ENCODE data around the gene PPP1R9A. TPM values are rescaled to one million over a fixed set of nuclear protein-coding genes. Genes with fewer than 3 reads are reported as not detected.

The PPP1R9A gene
- total and polyA plus RNA-seq, 2 donors from 2014 or later: 2.6 to 25.7 TPM

GRCh38 chr7:95264363-95264891 is 357.0 kb downstream of the PPP1R9A start:
- H3K9ac ChIP-seq (ENCODE audit: low read length in 3 of 3): no peak overlapping the region

GRCh38 chr7:95265634-95266033 is 358.2 kb downstream of the PPP1R9A start:
- H3K36me3 ChIP-seq (ENCODE audit: control insufficient read depth in 2 of 3, insufficient read depth in 3 of 3, low read length in 3 of 3): no peaks in the 10 kb centered on the region
- no peaks in the 10 kb centered on the region for H3K9me3 ChIP-seq (ENCODE audit: control insufficient read depth in 2 of 3, insufficient read depth in 1 of 3, low read length in 3 of 3)
- H3K27me3 ChIP-seq (ENCODE audit: control insufficient read depth, insufficient read depth, low read length): no peaks in the 10 kb centered on the region
- FAIRE-seq (no peak), DNase-seq (no peak)
- intact Hi-C loops (cut with DNase I): no loop called here
- no peak overlapping the region for H3K9ac ChIP-seq (ENCODE audit: low read length in 3 of 3)
- TF ChIP-seq CTCF (IDR thresholded peaks at IDR 0.05; ENCODE audit: borderline replicate concordance, extremely low read depth, insufficient read depth): no peak
- no peak overlapping the region for H3K4me3 ChIP-seq (ENCODE audit: low read length in 3 of 3)
- H3K27ac ChIP-seq (ENCODE audit: low read depth in 2 of 2, low read length in 2 of 2): no peak overlapping the region
- H3K4me1 ChIP-seq (ENCODE audit: control insufficient read depth in 2 of 3, insufficient read depth in 2 of 3, low read depth in 1 of 3, low read length in 3 of 3): no peaks in the 10 kb centered on the region

More at GRCh38 chr7:95264363-95264891, 357.0 kb downstream of the PPP1R9A start:
- Histone ChIP-seq H3K27me3 (ENCODE audit: control insufficient read depth, insufficient read depth, low read length) (no peaks in the 10 kb centered on the region), H3K4me1 (ENCODE audit: control insufficient read depth in 2 of 3, insufficient read depth in 2 of 3, low read depth in 1 of 3, low read length in 3 of 3) (no peaks in the 10 kb centered on the region), H3K36me3 (ENCODE audit: control insufficient read depth in 2 of 3, insufficient read depth in 3 of 3, low read length in 3 of 3) (no peaks in the 10 kb centered on the region), H3K27ac (ENCODE audit: low read depth in 2 of 2, low read length in 2 of 2) (no peak overlapping the region), H3K9me3 (ENCODE audit: control insufficient read depth in 2 of 3, insufficient read depth in 1 of 3, low read length in 3 of 3) (no peaks in the 10 kb centered on the region), H3K4me3 (ENCODE audit: low read length in 3 of 3) (no peak overlapping the region)
- DNase-seq (no peak), FAIRE-seq (no peak)
- TF ChIP-seq CTCF (IDR thresholded peaks at IDR 0.05; ENCODE audit: borderline replicate concordance, extremely low read depth, insufficient read depth): no peak
- intact Hi-C loops (cut with DNase I): no loop called here

- H3K27ac ChIP-seq (ENCODE audit: low read depth in 2 of 2, low read length in 2 of 2): no peak overlapping the region
- H3K4me1 ChIP-seq (ENCODE audit: control insufficient read depth in 2 of 3, insufficient read depth in 2 of 3, low read depth in 1 of 3, low read length in 3 of 3): no peaks in the 10 kb centered on the region
- intact Hi-C loops (cut with DNase I): no loop called here
- H3K9ac ChIP-seq (ENCODE audit: low read length in 3 of 3): no peak overlapping the region
- FAIRE-seq (no peak), DNase-seq (no peak)
- H3K9me3 ChIP-seq (ENCODE audit: control insufficient read depth in 2 of 3, insufficient read depth in 1 of 3, low read length in 3 of 3): no peaks in the 10 kb centered on the region
- no peaks in the 10 kb centered on the region for H3K27me3 ChIP-seq (ENCODE audit: control insufficient read depth, insufficient read depth, low read length)
- no peak for TF ChIP-seq CTCF (IDR thresholded peaks at IDR 0.05; ENCODE audit: borderline replicate concordance, extremely low read depth, insufficient read depth)
- H3K36me3 ChIP-seq (ENCODE audit: control insufficient read depth in 2 of 3, insufficient read depth in 3 of 3, low read length in 3 of 3): no peaks in the 10 kb centered on the region
- no peak overlapping the region for H3K4me3 ChIP-seq (ENCODE audit: low read length in 3 of 3)
Measured at GRCh38 chr7:95267754-95268153, 360.4 kb downstream of the PPP1R9A start.

- H3K27ac ChIP-seq (ENCODE audit: low read depth in 2 of 2, low read length in 2 of 2): no peak overlapping the region
- no peaks in the 10 kb centered on the region for H3K4me1 ChIP-seq (ENCODE audit: control insufficient read depth in 2 of 3, insufficient read depth in 2 of 3, low read depth in 1 of 3, low read length in 3 of 3)
- H3K4me3 ChIP-seq (ENCODE audit: low read length in 3 of 3): no peak overlapping the region
- intact Hi-C loops (cut with DNase I): no loop called here
- no peak for TF ChIP-seq CTCF (IDR thresholded peaks at IDR 0.05; ENCODE audit: borderline replicate concordance, extremely low read depth, insufficient read depth)
- no peaks in the 10 kb centered on the region for H3K36me3 ChIP-seq (ENCODE audit: control insufficient read depth in 2 of 3, insufficient read depth in 3 of 3, low read length in 3 of 3)
- no peak for DNase-seq
- no peak overlapping the region for H3K9ac ChIP-seq (ENCODE audit: low read length in 3 of 3)
- no peak for FAIRE-seq
- no peaks in the 10 kb centered on the region for H3K27me3 ChIP-seq (ENCODE audit: control insufficient read depth, insufficient read depth, low read length)
- no peaks in the 10 kb centered on the region for H3K9me3 ChIP-seq (ENCODE audit: control insufficient read depth in 2 of 3, insufficient read depth in 1 of 3, low read length in 3 of 3)
Measured at GRCh38 chr7:95269640-95270039, 362.2 kb downstream of the PPP1R9A start.
